Gastrocnemius medialis (tissue), 4 donors: Measurements from ENCODE around the gene TLL2.

Experiments
- POLR2A ChIP-seq, 2 donors: fragments of 450-650 bp; IDR thresholded peaks; one replicate each; pipeline ENCODE4 v1.6.1; 2017; ENCODE audit warnings: antibody characterized with exemption in 2 of 2, mild to moderate bottlenecking in 2 of 2, moderate library complexity in 2 of 2
- TF ChIP-seq, protein P1 (sequence below), 5 experiments: fragments of 450-650 bp in 3 of 5; fragments of 200-600 bp in 2 of 5; sonication (generic) in 2 of 5; IDR thresholded peaks in 4 of 5; conservative IDR thresholded peaks in 1 of 5; 1 replicate in 4 of 5; 2 replicates in 1 of 5; pipeline ENCODE4 v1.5.1; 2016 to 2019; ENCODE audit warnings: antibody characterized with exemption in 5 of 5, mild to moderate bottlenecking in 3 of 5, moderate library complexity in 3 of 5

DNA sequence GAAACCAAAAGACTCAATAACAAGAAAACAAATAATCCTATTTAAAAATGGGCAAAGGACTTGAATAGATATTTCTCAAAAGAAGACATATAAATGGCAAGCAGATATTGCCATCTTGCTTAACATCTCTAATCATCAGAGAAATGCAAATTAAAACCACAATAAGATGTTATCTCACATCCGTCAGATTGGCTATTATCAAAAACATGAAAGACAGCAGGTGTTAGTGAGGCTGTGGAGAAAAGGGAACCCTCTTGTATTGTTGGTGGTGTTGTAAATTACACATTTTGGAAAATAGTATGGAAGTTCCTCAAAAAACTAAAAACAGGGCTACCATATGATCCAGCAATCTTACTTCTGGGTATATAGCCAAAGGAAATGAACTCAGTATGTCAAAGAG, 180.6 kb downstream of the TLL2 start:
- no peak for TF ChIP-seq POLR2A (IDR thresholded peaks at IDR 0.05)
- TF ChIP-seq, protein P1, sequence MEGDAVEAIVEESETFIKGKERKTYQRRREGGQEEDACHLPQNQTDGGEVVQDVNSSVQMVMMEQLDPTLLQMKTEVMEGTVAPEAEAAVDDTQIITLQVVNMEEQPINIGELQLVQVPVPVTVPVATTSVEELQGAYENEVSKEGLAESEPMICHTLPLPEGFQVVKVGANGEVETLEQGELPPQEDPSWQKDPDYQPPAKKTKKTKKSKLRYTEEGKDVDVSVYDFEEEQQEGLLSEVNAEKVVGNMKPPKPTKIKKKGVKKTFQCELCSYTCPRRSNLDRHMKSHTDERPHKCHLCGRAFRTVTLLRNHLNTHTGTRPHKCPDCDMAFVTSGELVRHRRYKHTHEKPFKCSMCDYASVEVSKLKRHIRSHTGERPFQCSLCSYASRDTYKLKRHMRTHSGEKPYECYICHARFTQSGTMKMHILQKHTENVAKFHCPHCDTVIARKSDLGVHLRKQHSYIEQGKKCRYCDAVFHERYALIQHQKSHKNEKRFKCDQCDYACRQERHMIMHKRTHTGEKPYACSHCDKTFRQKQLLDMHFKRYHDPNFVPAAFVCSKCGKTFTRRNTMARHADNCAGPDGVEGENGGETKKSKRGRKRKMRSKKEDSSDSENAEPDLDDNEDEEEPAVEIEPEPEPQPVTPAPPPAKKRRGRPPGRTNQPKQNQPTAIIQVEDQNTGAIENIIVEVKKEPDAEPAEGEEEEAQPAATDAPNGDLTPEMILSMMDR (IDR thresholded peaks at IDR 0.05 in 4 of 5, conservative IDR thresholded peaks at IDR 0.05 in 1 of 5) = no peak
